HCT116 (cell line): Measurements from ENCODE around the gene TEN1. TPM values are rescaled to one million over a fixed set of nuclear protein-coding genes. Genes with fewer than 3 reads are reported as not detected.

Experiments
- ATAC-seq: fragments of 200-7000 bp; cut with Tn5 transposase; 2 replicates; pipeline ENCODE4 v1.9.1; 2020; ENCODE audit warnings: mild to moderate bottlenecking, moderate library complexity
- BruUV-seq: library from RNA; stranded (reverse); fragments of 400-500 nt; replicated peaks from 2 replicates; lab custom pipeline; 2021; lab: Mats Ljungman, UMichigan
- CTCF ChIA-PET: fragments of 300-600 bp; sonication (Branson Sonifier 250); formaldehyde crosslinking; loops from one replicate; lab custom pipeline; 2021; ENCODE audit warnings: antibody characterized with exemption; lab: Charles Lee
- POLR2A ChIA-PET: fragments of 300-600, 350-600 bp; sonication (Branson Sonifier 250); formaldehyde crosslinking; loops from one replicate; lab custom pipeline; 2021; ENCODE audit warnings: antibody characterized with exemption; lab: Charles Lee
- RAD21 ChIA-PET, 2 experiments: fragments of 300-600 bp; sonication (Branson Sonifier 250); formaldehyde crosslinking; loops; one replicate each; lab custom pipeline; 2023; ENCODE audit warnings: low total read pairs in 2 of 2; ENCODE audit not compliant: uncharacterized antibody in 2 of 2, unreplicated experiment in 2 of 2, low non-redundant PET in 1 of 2; lab: Charles Lee
- DNase-seq: peaks from one replicate; pipeline ENCODE4 v3.0.0-alpha.2; 2010; ENCODE audit warnings: low read depth, low spot score
- H2AFZ ChIP-seq: fragments of 200-600 bp; shearing (Covaris generic), sonication (generic); 2 replicates; pipeline ENCODE4 v1.6.1; 2017; ENCODE audit warnings: low read depth, mixed run types, mixed read lengths, antibody characterized with exemption, low read length; ENCODE audit not compliant: poor library complexity, severe bottlenecking
- H3K27ac ChIP-seq: 2 replicates; pipeline ENCODE4 v1.5.1; 2012; ENCODE audit warnings: low read depth, low read length
- H3K27me3 ChIP-seq: fragments of 200-600 bp; sonication (generic); 2 replicates; pipeline ENCODE4 v1.6.1; 2016; ENCODE audit warnings: mixed run types, low read length, mixed read lengths; ENCODE audit not compliant: insufficient read depth
- H3K36me3 ChIP-seq, 2 experiments: fragments of 200-500 bp in 1 of 2; fragments of 200-600 bp in 1 of 2; sonication (Bioruptor generic) in 1 of 2; sonication (generic) in 1 of 2; 2 replicates each; pipeline versions ENCODE4 v1.5.1 to v1.6.1; 2014 to 2016; ENCODE audit warnings: low read length in 2 of 2, inconsistent platforms in 1 of 2, mixed read lengths in 1 of 2, mixed run types in 1 of 2; ENCODE audit not compliant: insufficient read depth in 2 of 2, control insufficient read depth in 1 of 2
- H3K4me1 ChIP-seq, 2 experiments: fragments of 200-600 bp in 1 of 2; sonication (generic) in 1 of 2; 2 replicates each; pipeline versions ENCODE4 v1.5.1 to v1.6.1; 2012 to 2017; ENCODE audit warnings: low read length in 2 of 2, inconsistent platforms in 1 of 2, mild to moderate bottlenecking in 1 of 2, mixed read lengths in 1 of 2, mixed run types in 1 of 2, moderate library complexity in 1 of 2; ENCODE audit not compliant: insufficient read depth in 2 of 2, control insufficient read depth in 1 of 2
- H3K4me2 ChIP-seq: fragments of 200-600 bp; sonication (generic); 2 replicates; pipeline ENCODE4 v1.6.1; 2017; ENCODE audit warnings: mixed run types, low read length, mixed read lengths
- H3K4me3 ChIP-seq, 2 experiments: fragments of 200-600 bp in 1 of 2; sonication (generic) in 1 of 2; replicated peaks in 1 of 2; 2 replicates each; pipeline ENCODE4 v1.5.1; 2011 to 2016; ENCODE audit warnings: low read length in 2 of 2, control low read depth in 1 of 2, low read depth in 1 of 2, mild to moderate bottlenecking in 1 of 2, mixed read lengths in 1 of 2, mixed run types in 1 of 2
- H3K79me2 ChIP-seq: fragments of 200-600 bp; sonication (generic); 2 replicates; pipeline ENCODE4 v1.6.1; 2017; ENCODE audit warnings: mild to moderate bottlenecking, mixed run types, low read length, moderate library complexity, mixed read lengths; ENCODE audit not compliant: insufficient read depth
- H3K9ac ChIP-seq: fragments of 200-600 bp; sonication (generic); 2 replicates; pipeline ENCODE4 v1.6.1; 2016; ENCODE audit warnings: low read length, mixed read lengths
- H3K9me2 ChIP-seq: fragments of 200-600 bp; sonication (generic), shearing (Covaris generic); 2 replicates; pipeline ENCODE4 v1.6.1; 2017; ENCODE audit warnings: mixed run types, mild to moderate bottlenecking, moderate library complexity; ENCODE audit not compliant: insufficient read depth
- H3K9me3 ChIP-seq, 2 experiments: fragments of 200-500 bp in 1 of 2; fragments of 200-600 bp in 1 of 2; sonication (Bioruptor generic) in 1 of 2; sonication (generic) in 1 of 2; 2 replicates each; pipeline ENCODE4 v1.6.1; 2014 to 2017; ENCODE audit warnings: low read length in 2 of 2, mixed read lengths in 2 of 2, inconsistent platforms in 1 of 2, low read depth in 1 of 2, mild to moderate bottlenecking in 1 of 2, mixed run types in 1 of 2, moderate library complexity in 1 of 2; ENCODE audit not compliant: control insufficient read depth in 1 of 2, insufficient read depth in 1 of 2
- H4K20me1 ChIP-seq: fragments of 200-600 bp; sonication (generic), shearing (Covaris generic); 2 replicates; pipeline ENCODE4 v1.6.1; 2017; ENCODE audit warnings: mixed run types, mild to moderate bottlenecking, moderate library complexity; ENCODE audit not compliant: insufficient read depth
- ATF3 ChIP-seq: IDR thresholded peaks from 2 replicates; pipeline ENCODE4 v1.6.1; 2012
- CEBPB ChIP-seq: IDR thresholded peaks from 2 replicates; pipeline ENCODE4 v1.6.1; 2012; ENCODE audit warnings: low read depth
- EGR1 ChIP-seq: IDR thresholded peaks from 2 replicates; pipeline ENCODE4 v1.6.1; 2012; ENCODE audit warnings: low read depth
- ELF1 ChIP-seq: IDR thresholded peaks from 2 replicates; pipeline ENCODE4 v1.6.1; 2012; ENCODE audit warnings: low read depth, borderline replicate concordance
- EZH2phosphoT487 ChIP-seq: fragments of 200-600 bp; IDR thresholded peaks from 2 replicates; pipeline ENCODE4 v1.6.1; 2018; ENCODE audit warnings: antibody characterized with exemption, borderline replicate concordance
- FOSL1 ChIP-seq: IDR thresholded peaks from 2 replicates; pipeline ENCODE4 v1.6.1; 2012; ENCODE audit warnings: low read depth
- JUND ChIP-seq: IDR thresholded peaks from 2 replicates; pipeline ENCODE4 v1.6.1; 2012
- MAX ChIP-seq: IDR thresholded peaks from 2 replicates; pipeline ENCODE4 v1.6.1; 2012
- POLR2AphosphoS5 ChIP-seq: IDR thresholded peaks from 2 replicates; pipeline ENCODE4 v1.6.1; 2011; ENCODE audit warnings: mild to moderate bottlenecking, low read depth, low read length, moderate library complexity
- SP1 ChIP-seq: IDR thresholded peaks from 2 replicates; pipeline ENCODE4 v1.6.1; 2012; ENCODE audit warnings: low read depth
- TCF7L2 ChIP-seq: IDR thresholded peaks from 2 replicates; pipeline ENCODE4 v1.7.0; 2011; ENCODE audit warnings: borderline replicate concordance, inconsistent platforms; ENCODE audit not compliant: insufficient read depth, insufficient read length; ENCODE audit errors: extremely low read depth
- ZFX ChIP-seq: fragments of 450-650 bp; IDR thresholded peaks from 2 replicates; pipeline ENCODE4 v1.6.1; 2017
- intact Hi-C: fragments of 100-400 bp; cut with micrococcal nuclease; formaldehyde crosslinking; loops from 2 replicates; pipeline ENCODE4 v1.10.0; 2022
- total RNA-seq: library from RNA; stranded (reverse); gene quantifications from one replicate; pipeline ENCODE4 v1.2.1, GENCODE V29; 2021; ENCODE audit not compliant: unreplicated experiment

Gene TEN1
- total RNA-seq, 1 experiment from 2014 or later, result 18.5 TPM

- intact Hi-C loops, result loop anchor here (1.0 kb wide), 1 partner anchor 100 kb away; no protein-coding TSS in a partner anchor
- no peak for ATAC-seq
These were observed 25.8 kb downstream of the TEN1 start for GRCh38 chr17:76004750-76005262.

More at GRCh38 chr17:76004750-76005262, 25.8 kb downstream of the TEN1 start:
- H3K79me2 ChIP-seq, result no peaks in the 10 kb centered on the region
- ChIA-PET POLR2A (interaction anchor here (1.4 kb wide), 1 partner anchor 100 kb away, joined by 6 read pairs; the partner anchor contains the start of gene MRPL38), RAD21 (interaction anchor here (0.6 to 1.9 kb wide), 3 partner anchors 98 to 100 kb away, joined by 3 to 7 read pairs (median 5); partner anchors contain the start of gene MRPL38 (in 1 of the 2))
- no peaks in the 10 kb centered on the region for H3K9me3 ChIP-seq
- no peaks in the 10 kb centered on the region for H4K20me1 ChIP-seq
- H3K4me3 ChIP-seq, result no peak overlapping the region
- no peaks in the 10 kb centered on the region for H3K9me2 ChIP-seq
- DNase-seq, result no peak
- H2AFZ ChIP-seq, result no peak overlapping the region
- BruUV-seq, result no TSS peak
- no peak overlapping the region for H3K9ac ChIP-seq
- no peaks in the 10 kb centered on the region for H3K27me3 ChIP-seq
- H3K27ac ChIP-seq, result peak overlapping the region; percentile 16; the same call in 1 of the 2 replicates
- H3K36me3 ChIP-seq, result peaks cover 11 to 12% of the 10 kb centered on the region in 2 experiments; a peak in 2 of 4 replicates
- peaks cover 0 to 23% of the 10 kb centered on the region in 2 experiments; a peak in 2 of 4 replicates for H3K4me1 ChIP-seq
- TF ChIP-seq ZFX (no peak), FOSL1 (no peak), TCF7L2 (no peak), SP1 (no peak), ELF1 (no peak), EGR1 (no peak), POLR2AphosphoS5 (no peak), JUND (no peak), CEBPB (no peak), EZH2phosphoT487 (no peak), ATF3 (no peak), MAX (no peak)
- TF ChIP-seq, all 23 proteins: peak for 0
- no peak overlapping the region for H3K4me2 ChIP-seq
- CTCF ChIA-PET, result interaction anchor here (0.7 to 7.1 kb wide), 12 partner anchors 9 to 275 kb away, joined by 3 to 68 read pairs (median 4); partner anchors contain the start of gene MRPL38
